Fibroblast of the aortic adventitia (primary cell): Measurements from ENCODE around the gene GTF3C4. TPM values are rescaled to one million over a fixed set of nuclear protein-coding genes. Genes with fewer than 3 reads are reported as not detected.

Source experiments
- DNase-seq: peaks from one replicate; pipeline ENCODE4 v3.0.0-alpha.2; 2010; ENCODE audit warnings: low read depth
- H3K4me3 ChIP-seq: 2 replicates; pipeline ENCODE4 v1.5.1; 2011; ENCODE audit warnings: low read depth, mild to moderate bottlenecking, control low read depth, low read length, moderate library complexity
- CTCF ChIP-seq: IDR thresholded peaks from 2 replicates; pipeline ENCODE4 v1.5.1; 2011; ENCODE audit warnings: mild to moderate bottlenecking, low read length, control low read depth, inconsistent platforms; ENCODE audit not compliant: insufficient read depth
- total RNA-seq: library from RNA; depleted of rRNA; stranded (reverse); fragments of >200 nt; gene quantifications from 2 replicates; pipeline ENCODE4 v1.2.3, GENCODE V29; 2012; ENCODE audit warnings: low replicate concordance

The GTF3C4 gene
- total RNA-seq, 1 donor: 19.8 TPM

GRCh38 chr9:132646726-132647125 lies 23.5 kb upstream of the GTF3C4 start:
- no peak for DNase-seq
- no peak overlapping the region for H3K4me3 ChIP-seq
- no peak for TF ChIP-seq CTCF

- H3K4me3 ChIP-seq: no peak overlapping the region
- DNase-seq: peak; percentile 89
- TF ChIP-seq CTCF: no peak
Measured at GRCh38 chr9:132647355-132647754, 22.9 kb upstream of the GTF3C4 start.

GRCh38 chr9:132647806-132648205 lies 22.5 kb upstream of the GTF3C4 start:
- no peak for DNase-seq
- no peak for TF ChIP-seq CTCF
- H3K4me3 ChIP-seq: no peak overlapping the region

- no peak for DNase-seq
- H3K4me3 ChIP-seq: no peak overlapping the region
- no peak for TF ChIP-seq CTCF
Measured at GRCh38 chr9:132648283-132648682, 22.0 kb upstream of the GTF3C4 start.

GRCh38 chr9:132648685-132649084 lies 21.6 kb upstream of the GTF3C4 start:
- no peak overlapping the region for H3K4me3 ChIP-seq
- no peak for TF ChIP-seq CTCF
- no peak for DNase-seq

GRCh38 chr9:132651259-132651658 lies 19.0 kb upstream of the GTF3C4 start:
- peak; percentile 47 for TF ChIP-seq CTCF
- H3K4me3 ChIP-seq: no peak overlapping the region
- DNase-seq: peak; percentile 58

- H3K4me3 ChIP-seq: no peak overlapping the region
- TF ChIP-seq CTCF: no peak
- no peak for DNase-seq
Measured at GRCh38 chr9:132656299-132656698, 14.0 kb upstream of the GTF3C4 start.
